GM12878 (cell line): ENCODE results near the gene OOSP2. TPM values are rescaled to one million over a fixed set of nuclear protein-coding genes. Genes with fewer than 3 reads are reported as not detected.

ENCODE experiments used
- ATAC-seq: fragments of 200-7000 bp; cut with Tn5 transposase; 3 replicates; pipeline ENCODE4 v1.9.1; 2020; ENCODE audit warnings: mild to moderate bottlenecking, moderate library complexity
- BruUV-seq: library from RNA; stranded (reverse); fragments of 400-500 nt; replicated peaks from 2 replicates; lab custom pipeline; 2021; lab: Mats Ljungman, UMichigan
- CTCF ChIA-PET: fragments of 300-600 bp; sonication (Branson Sonifier 250); formaldehyde crosslinking; extraction: SDS; loops from one replicate; lab custom pipeline; 2021; ENCODE audit warnings: inconsistent platforms; lab: Yijun Ruan, JAX
- POLR2A ChIA-PET: fragments of 350-600 bp; formaldehyde crosslinking; extraction: SDS; loops from one replicate; lab custom pipeline; 2021; ENCODE audit warnings: inconsistent platforms; lab: Charles Lee
- RAD21 ChIA-PET: fragments of 300-600 bp; sonication (Branson Sonifier 250); formaldehyde crosslinking; loops from one replicate; lab custom pipeline; 2023; ENCODE audit warnings: antibody characterized with exemption; ENCODE audit not compliant: unreplicated experiment; lab: Charles Lee
- SMC1A ChIA-PET: fragments of 300-600 bp; sonication (Branson Sonifier 250); formaldehyde crosslinking; loops from one replicate; lab custom pipeline; 2023; ENCODE audit not compliant: unreplicated experiment, uncharacterized antibody; lab: Charles Lee
- DNase-seq: peaks from one replicate; pipeline ENCODE4 v3.0.0-alpha.2; 2011; ENCODE audit warnings: low read depth, low spot score
- FAIRE-seq: peaks from 3 replicates; lab custom pipeline; 2011; peaks lifted over from hg19 to GRCh38; lab: Jason Lieb, UNC
- H2AFZ ChIP-seq: 2 replicates; pipeline ENCODE4 v1.6.0; 2011; ENCODE audit warnings: low read depth, low read length, control low read depth; ENCODE audit not compliant: control insufficient read depth
- H3K27ac ChIP-seq: 2 replicates; pipeline ENCODE4 v1.5.1; 2011; ENCODE audit warnings: control low read depth; ENCODE audit not compliant: control insufficient read depth, insufficient read depth
- H3K27me3 ChIP-seq, 2 experiments: replicated peaks in 1 of 2; 2 replicates each; pipeline versions ENCODE4 v1.6.0 to v1.6.1; 2011; ENCODE audit warnings: low read length in 1 of 2; ENCODE audit not compliant: control insufficient read depth in 2 of 2, insufficient read depth in 2 of 2
- H3K36me3 ChIP-seq, 2 experiments: 2 replicates each; pipeline ENCODE4 v1.5.1; 2011; ENCODE audit warnings: low read length in 1 of 2; ENCODE audit not compliant: control insufficient read depth in 2 of 2, insufficient read depth in 2 of 2
- H3K4me1 ChIP-seq: 2 replicates; pipeline ENCODE4 v1.6.1; 2011; ENCODE audit warnings: mild to moderate bottlenecking, low read length, moderate library complexity, mixed read lengths; ENCODE audit not compliant: control insufficient read depth, insufficient read depth
- H3K4me2 ChIP-seq: 2 replicates; pipeline ENCODE4 v1.6.0; 2011; ENCODE audit warnings: control low read depth; ENCODE audit not compliant: control insufficient read depth, insufficient read depth
- H3K4me3 ChIP-seq: fragments of 200-600 bp; sonication (generic); 2 replicates; pipeline ENCODE4 v1.5.1; 2016
- H3K79me2 ChIP-seq: 2 replicates; pipeline ENCODE4 v1.6.0; 2011; ENCODE audit warnings: low read length; ENCODE audit not compliant: control insufficient read depth, insufficient read depth
- H3K9ac ChIP-seq: 2 replicates; pipeline ENCODE4 v1.8.0; 2011; ENCODE audit warnings: low read length, control low read depth, mixed read lengths; ENCODE audit not compliant: control insufficient read depth, insufficient read depth
- H3K9me3 ChIP-seq: replicated peaks from 3 replicates; pipeline ENCODE4 v1.5.1; 2011; ENCODE audit warnings: mild to moderate bottlenecking, low read length; ENCODE audit not compliant: control insufficient read depth, insufficient read depth
- H4K20me1 ChIP-seq: 2 replicates; pipeline ENCODE4 v1.6.0; 2011; ENCODE audit not compliant: control insufficient read depth, insufficient read depth
- ATF3 ChIP-seq: IDR thresholded peaks from 2 replicates; pipeline ENCODE4 v1.6.1; 2011; ENCODE audit warnings: low read depth, mild to moderate bottlenecking, low read length, moderate library complexity, borderline replicate concordance; ENCODE audit errors: extremely low read depth
- CBFB ChIP-seq: IDR thresholded peaks from 2 replicates; pipeline ENCODE4 v1.6.1; 2016; ENCODE audit warnings: antibody characterized with exemption, low read depth
- CBX3 ChIP-seq: fragments of 200-600 bp; sonication (generic); IDR thresholded peaks from 2 replicates; pipeline ENCODE4 v1.6.1; 2016; ENCODE audit warnings: low read depth, borderline replicate concordance
- CEBPB ChIP-seq, 2 experiments: fragments of 150-350 bp in 1 of 2; IDR thresholded peaks; 2 replicates each; pipeline ENCODE4 v1.6.1; 2012 to 2014; ENCODE audit warnings: low read depth in 2 of 2, low read length in 2 of 2, borderline replicate concordance in 1 of 2, inconsistent platforms in 1 of 2
- EGR1 ChIP-seq, 2 experiments: IDR thresholded peaks; 1 replicate in 1 of 2; 2 replicates in 1 of 2; pipeline ENCODE4 v1.6.1; 2011 to 2012; ENCODE audit warnings: low read depth in 2 of 2, low read length in 2 of 2, borderline replicate concordance in 1 of 2, mild to moderate bottlenecking in 1 of 2, moderate library complexity in 1 of 2
- EP300 ChIP-seq, 2 experiments: fragments of 150-350 bp in 1 of 2; IDR thresholded peaks; 2 replicates each; pipeline ENCODE4 v1.6.1; 2011 to 2012; ENCODE audit warnings: low read depth in 2 of 2, low read length in 2 of 2, borderline replicate concordance in 1 of 2, improper control_type of control experiment in 1 of 2, inconsistent platforms in 1 of 2; ENCODE audit not compliant: control insufficient read depth in 1 of 2
- FOXM1 ChIP-seq: IDR thresholded peaks from 2 replicates; pipeline ENCODE4 v1.6.1; 2012; ENCODE audit warnings: low read depth, mild to moderate bottlenecking, inconsistent platforms, low read length, moderate library complexity
- HDAC6 ChIP-seq: fragments of 200-600 bp; sonication (generic); IDR thresholded peaks from one replicate; pipeline ENCODE4 v1.8.0; 2017; ENCODE audit warnings: antibody characterized with exemption; ENCODE audit not compliant: unreplicated experiment
- NFYA ChIP-seq: IDR thresholded peaks from 2 replicates; pipeline ENCODE4 v1.6.1; 2011; ENCODE audit warnings: low read depth, mild to moderate bottlenecking, low read length, improper control_type of control experiment, borderline replicate concordance
- NKRF ChIP-seq: fragments of 450-650 bp; conservative IDR thresholded peaks from 2 replicates; pipeline ENCODE4 v1.6.1; 2017; ENCODE audit warnings: mild to moderate bottlenecking, moderate library complexity
- NRF1 ChIP-seq: conservative IDR thresholded peaks from 2 replicates; pipeline ENCODE4 v1.6.1; 2011; ENCODE audit warnings: mild to moderate bottlenecking, low read depth, low read length, improper control_type of control experiment
- PML ChIP-seq: IDR thresholded peaks from 2 replicates; pipeline ENCODE4 v1.6.1; 2012; ENCODE audit warnings: low read length, inconsistent platforms
- PRDM15 ChIP-seq: fragments of 450-650 bp; formaldehyde crosslinking; IDR thresholded peaks from 2 replicates; pipeline ENCODE4 v1.4.0; 2020; ENCODE audit warnings: mild to moderate bottlenecking, moderate library complexity
- RAD21 ChIP-seq: IDR thresholded peaks from 2 replicates; pipeline ENCODE4 v1.6.1; 2011; ENCODE audit warnings: mild to moderate bottlenecking, low read depth, low read length, moderate library complexity; ENCODE audit not compliant: insufficient read depth
- RCOR1 ChIP-seq: conservative IDR thresholded peaks from 2 replicates; pipeline ENCODE4 v1.6.1; 2012; ENCODE audit warnings: low read depth, low read length, improper control_type of control experiment
- SREBF2 ChIP-seq: IDR thresholded peaks from 2 replicates; pipeline ENCODE4 v1.6.1; 2012; ENCODE audit warnings: mild to moderate bottlenecking, low read length
- SRF ChIP-seq, 2 experiments: IDR thresholded peaks; 2 replicates each; pipeline ENCODE4 v1.6.1; 2011; ENCODE audit warnings: low read depth in 2 of 2, low read length in 2 of 2, mild to moderate bottlenecking in 1 of 2, moderate library complexity in 1 of 2
- SUPT20H ChIP-seq: IDR thresholded peaks from 2 replicates; pipeline ENCODE4 v1.6.1; 2011; ENCODE audit warnings: low read depth, mild to moderate bottlenecking, low read length, moderate library complexity, borderline replicate concordance; ENCODE audit not compliant: control insufficient read depth
- ZSCAN29 ChIP-seq: fragments of 450-650 bp; IDR thresholded peaks from 2 replicates; pipeline ENCODE4 v1.6.1; 2017; ENCODE audit warnings: mild to moderate bottlenecking, moderate library complexity
- WGBS: methylation state at CpG from one replicate; pipeline ENCODE4 v1.1.6; 2016; ENCODE audit warnings: low lambda C conversion rate; ENCODE audit not compliant: insufficient replicate concordance, insufficient coverage; ENCODE audit errors: missing lambda C conversion rate; 5-methylcytosine and 5-hydroxymethylcytosine counted together
- in situ Hi-C: fragments of 300-500 bp; cut with MboI; formaldehyde crosslinking; loops from 9 replicates; pipeline ENCODE4 v1.14.3; 2018; ENCODE audit warnings: mixed read lengths
- intact Hi-C: fragments of 100-400 bp; cut with micrococcal nuclease; formaldehyde crosslinking; loops from one replicate; pipeline ENCODE4 v1.14.2; 2022; ENCODE audit not compliant: unreplicated experiment
- polyA plus RNA-seq, 11 experiments: library from polyadenylated mRNA; depleted of rRNA in 4 of 11; unstranded in 6 of 11; stranded (reverse) in 5 of 11; fragments of >200 nt; fragmentation: Nextera tagmentation in 4 of 11; fragmentation: Illumina TruSeq in 1 of 11; extraction: Ambion mirVana in 4 of 11; extraction: Trizol in 1 of 11; gene quantifications; 1 replicate in 1 of 11; 2 replicates in 10 of 11; pipeline versions ENCODE4 v1.2.1 to v1.2.3, GENCODE V29; 2011 to 2016; ENCODE audit warnings: inconsistent platforms in 2 of 11, missing spikeins in 2 of 11, low read depth in 1 of 11
- total RNA-seq, 4 experiments: library from RNA; depleted of rRNA in 3 of 4; stranded (reverse); fragments of >200 nt in 3 of 4; fragmentation: Illumina TruSeq in 1 of 4; extraction: Trizol in 1 of 4; gene quantifications; 2 replicates each; pipeline versions ENCODE4 v1.2.1 to v1.2.3, GENCODE V29; 2013 to 2021

Gene OOSP2
- total and polyA plus RNA-seq, 10 of the 15 experiments (the other 5 are each of a cell fraction or from before 2014, with no cell fraction given): not detected

GRCh38 chr11:60003729-60004128 lies 36.5 kb upstream of the OOSP2 start:
- Histone ChIP-seq H2AFZ (no peak overlapping the region), H4K20me1 (no peaks in the 10 kb centered on the region), H3K4me1 (no peaks in the 10 kb centered on the region), H3K9ac (no peak overlapping the region), H3K9me3 (no peaks in the 10 kb centered on the region), H3K27ac (no peak overlapping the region), H3K4me2 (no peak overlapping the region), H3K27me3 (no peaks in the 10 kb centered on the region), H3K36me3 (no peaks in the 10 kb centered on the region), H3K79me2 (no peaks in the 10 kb centered on the region), H3K4me3 (no peak overlapping the region)
- ATAC-seq (no peak), FAIRE-seq (no peak), DNase-seq (no peak)
- BruUV-seq: no TSS peak
- CTCF ChIA-PET: interaction anchor here (1.3 kb wide), 1 partner anchor 27 kb away, joined by 4 read pairs; no protein-coding TSS in a partner anchor
- RAD21 ChIA-PET: no interaction called here
- WGBS: 20% methylated on average over 2 of the region's 2 CpGs
- in situ Hi-C loops: no loop called here
- SMC1A ChIA-PET: interaction anchor here (0.6 to 2.3 kb wide), 4 partner anchors 9 to 543 kb away, joined by 3 to 9 read pairs (median 4); no protein-coding TSS in a partner anchor
- intact Hi-C loops: no loop called here
- POLR2A ChIA-PET: no interaction called here
- TF ChIP-seq HDAC6 (no peak), SRF (IDR thresholded peaks at IDR 0.05; ENCODE audit: low read depth in 2 of 2, low read length in 2 of 2) (no peak), PML (no peak), NFYA (no peak), CBX3 (no peak), PRDM15 (CRISPR knock-in tag) (no peak), CBFB (no peak), ZSCAN29 (no peak), EP300 (IDR thresholded peaks at IDR 0.05; ENCODE audit: borderline replicate concordance in 1 of 2, control insufficient read depth in 1 of 2, low read depth in 2 of 2, low read length in 2 of 2) (no peak), NRF1 (no peak), CEBPB (IDR thresholded peaks at IDR 0.05; ENCODE audit: borderline replicate concordance in 1 of 2, low read depth in 2 of 2, low read length in 2 of 2) (no peak), SUPT20H (no peak), RCOR1 (no peak), EGR1 (IDR thresholded peaks at IDR 0.05; ENCODE audit: borderline replicate concordance in 1 of 2, low read depth in 2 of 2, low read length in 2 of 2) (no peak), ATF3 (no peak), FOXM1 (no peak), NKRF (no peak), RAD21 (no peak), SREBF2 (no peak)
